Caco-2 (cell line): ENCODE data around the gene ELL2. TPM values are rescaled to one million over a fixed set of nuclear protein-coding genes. Genes with fewer than 3 reads are reported as not detected.

Source experiments
- BruUV-seq: library from RNA; stranded (reverse); fragments of 400-500 nt; replicated peaks from 2 replicates; lab custom pipeline; 2021; lab: Mats Ljungman, UMichigan
- CTCF ChIA-PET: fragments of 300-600 bp; sonication (Branson Sonifier 250); formaldehyde crosslinking; loops from one replicate; lab custom pipeline; 2022; ENCODE audit warnings: antibody characterized with exemption; lab: Charles Lee
- POLR2A ChIA-PET: fragments of 300-600 bp; sonication (Branson Sonifier 250); formaldehyde crosslinking; loops from one replicate; lab custom pipeline; 2022; ENCODE audit warnings: antibody characterized with exemption; lab: Charles Lee
- DNase-seq, 2 experiments: peaks; one replicate each; pipeline versions ENCODE4 v3.0.0 to v3.0.0-alpha.2; 2020 to 2022
- H3K27me3 ChIP-seq: replicated peaks from 2 replicates; pipeline ENCODE4 v1.6.0; 2011; ENCODE audit warnings: low read length; ENCODE audit not compliant: control insufficient read depth, insufficient read depth
- H3K36me3 ChIP-seq: 2 replicates; pipeline ENCODE4 v1.5.1; 2011; ENCODE audit warnings: low read length; ENCODE audit not compliant: control insufficient read depth, insufficient read depth
- H3K4me1 ChIP-seq: fragments of 250-450 bp; sonication (Bioruptor Pico); 2 replicates; pipeline ENCODE4 v1.5.1; 2020; ENCODE audit warnings: mild to moderate bottlenecking
- H3K4me3 ChIP-seq: 2 replicates; pipeline ENCODE4 v1.5.1; 2011; ENCODE audit warnings: low read depth, mild to moderate bottlenecking, control low read depth, low read length
- H3K9me3 ChIP-seq: fragments of 250-450 bp; sonication (Bioruptor Pico); 2 replicates; pipeline ENCODE4 v1.5.1; 2020; ENCODE audit warnings: mild to moderate bottlenecking, moderate library complexity
- H3K27ac Mint-ChIP-seq: one replicate; pipeline ENCODE4 v1.8.0; 2022; ENCODE audit warnings: mixed read lengths; ENCODE audit not compliant: unreplicated experiment
- H3K27me3 Mint-ChIP-seq: one replicate; pipeline ENCODE4 v1.8.0; 2022; ENCODE audit warnings: mixed read lengths; ENCODE audit not compliant: insufficient read depth, unreplicated experiment
- H3K36me3 Mint-ChIP-seq: one replicate; pipeline ENCODE4 v1.8.0; 2022; ENCODE audit warnings: mild to moderate bottlenecking, mixed read lengths; ENCODE audit not compliant: insufficient read depth, unreplicated experiment
- H3K4me1 Mint-ChIP-seq: one replicate; pipeline ENCODE4 v1.8.0; 2022; ENCODE audit warnings: low read depth, mixed read lengths; ENCODE audit not compliant: unreplicated experiment
- H3K4me3 Mint-ChIP-seq: one replicate; pipeline ENCODE4 v1.8.0; 2022; ENCODE audit warnings: mild to moderate bottlenecking, moderate library complexity, mixed read lengths; ENCODE audit not compliant: unreplicated experiment
- H3K9me3 Mint-ChIP-seq: one replicate; pipeline ENCODE4 v1.8.0; 2022; ENCODE audit warnings: mixed read lengths; ENCODE audit not compliant: unreplicated experiment
- CTCF ChIP-seq, 2 experiments: fragments of 200-600 bp in 1 of 2; IDR thresholded peaks; 1 replicate in 1 of 2; 2 replicates in 1 of 2; pipeline versions ENCODE4 v1.5.1 to v1.8.0; 2011 to 2022; ENCODE audit warnings: antibody characterized with exemption in 1 of 2, control low read depth in 1 of 2, inconsistent platforms in 1 of 2, low read depth in 1 of 2, low read length in 1 of 2, mild to moderate bottlenecking in 1 of 2, moderate library complexity in 1 of 2; ENCODE audit not compliant: insufficient read depth in 1 of 2, severe bottlenecking in 1 of 2, unreplicated experiment in 1 of 2
- intact Hi-C: fragments of 100-400 bp; cut with micrococcal nuclease; formaldehyde crosslinking; loops from one replicate; pipeline ENCODE4 v1.10.0; 2022; ENCODE audit not compliant: unreplicated experiment
- total RNA-seq: library from RNA; stranded (reverse); gene quantifications from 2 replicates; pipeline ENCODE4 v1.2.3, GENCODE V29; 2022

Gene ELL2
- total RNA-seq, 1 experiment from 2014 or later, result 81.0 TPM

- H3K27me3 Mint-ChIP-seq, result no peaks in the 10 kb centered on the region
- no peak overlapping the region for H3K4me3 Mint-ChIP-seq
- peaks cover 3% of the 10 kb centered on the region for H3K4me1 Mint-ChIP-seq
- no peaks in the 10 kb centered on the region for H3K9me3 ChIP-seq
- no peak overlapping the region for H3K27ac Mint-ChIP-seq
- no peak for TF ChIP-seq CTCF (IDR thresholded peaks at IDR 0.05; ENCODE audit: insufficient read depth in 1 of 2, low read depth in 1 of 2, low read length in 1 of 2, severe bottlenecking in 1 of 2, unreplicated experiment in 1 of 2)
- no peaks in the 10 kb centered on the region for H3K36me3 ChIP-seq
- H3K9me3 Mint-ChIP-seq, result no peaks in the 10 kb centered on the region
- H3K4me3 ChIP-seq, result no peak overlapping the region
- POLR2A ChIA-PET, result no interaction called here
- H3K27me3 ChIP-seq, result no peaks in the 10 kb centered on the region
- no TSS peak for BruUV-seq
- intact Hi-C loops, result no loop called here
- no peak for DNase-seq
- CTCF ChIA-PET, result no interaction called here
- peaks cover 48% of the 10 kb centered on the region for H3K4me1 ChIP-seq
- no peaks in the 10 kb centered on the region for H3K36me3 Mint-ChIP-seq
Observed at GRCh38 chr5:95983080-95983479, 21.4 kb upstream of the ELL2 start.

GRCh38 chr5:95976606-95977005, 15.0 kb upstream of the ELL2 start:
- H3K27ac Mint-ChIP-seq, result no peak overlapping the region
- CTCF ChIA-PET, result interaction anchor here (1.1 kb wide), 1 partner anchor 174 kb away, joined by 3 read pairs; no protein-coding TSS in a partner anchor
- H3K27me3 ChIP-seq, result no peaks in the 10 kb centered on the region
- H3K27me3 Mint-ChIP-seq, result no peaks in the 10 kb centered on the region
- POLR2A ChIA-PET, result no interaction called here
- H3K4me3 ChIP-seq, result no peak overlapping the region
- peaks cover 9% of the 10 kb centered on the region; the same call in 1 of the 2 replicates for H3K4me1 ChIP-seq
- H3K9me3 ChIP-seq, result no peaks in the 10 kb centered on the region
- peaks cover 14% of the 10 kb centered on the region for H3K4me1 Mint-ChIP-seq
- BruUV-seq, result no TSS peak
- no peak for TF ChIP-seq CTCF (IDR thresholded peaks at IDR 0.05; ENCODE audit: insufficient read depth in 1 of 2, low read depth in 1 of 2, low read length in 1 of 2, severe bottlenecking in 1 of 2, unreplicated experiment in 1 of 2)
- H3K9me3 Mint-ChIP-seq, result no peaks in the 10 kb centered on the region
- H3K36me3 Mint-ChIP-seq, result no peaks in the 10 kb centered on the region
- H3K36me3 ChIP-seq, result no peaks in the 10 kb centered on the region
- DNase-seq, result no peak
- H3K4me3 Mint-ChIP-seq, result no peak overlapping the region
- intact Hi-C loops, result no loop called here

- CTCF ChIA-PET, result interaction anchor here (1.0 to 1.1 kb wide), 2 partner anchors 10 to 175 kb away, joined by 3 read pairs; no protein-coding TSS in a partner anchor
- TF ChIP-seq CTCF (IDR thresholded peaks at IDR 0.05; ENCODE audit: insufficient read depth in 1 of 2, low read depth in 1 of 2, low read length in 1 of 2, severe bottlenecking in 1 of 2, unreplicated experiment in 1 of 2), result no peak
Observed at GRCh38 chr5:95975703-95976102, 14.1 kb upstream of the ELL2 start.

More at GRCh38 chr5:95975703-95976102, 14.1 kb upstream of the ELL2 start:
- H3K4me1 Mint-ChIP-seq, result peaks cover 14% of the 10 kb centered on the region
- H3K4me1 ChIP-seq, result peaks cover 10% of the 10 kb centered on the region; the same call in 1 of the 2 replicates
- no peak overlapping the region for H3K4me3 ChIP-seq
- H3K36me3 ChIP-seq, result no peaks in the 10 kb centered on the region
- no peak overlapping the region for H3K4me3 Mint-ChIP-seq
- H3K9me3 ChIP-seq, result no peaks in the 10 kb centered on the region
- H3K27me3 Mint-ChIP-seq, result no peaks in the 10 kb centered on the region
- BruUV-seq, result no TSS peak
- no peak overlapping the region for H3K27ac Mint-ChIP-seq
- POLR2A ChIA-PET, result interaction anchor here (0.9 kb wide), 1 partner anchor 10 kb away, joined by 3 read pairs; no protein-coding TSS in a partner anchor
- no peaks in the 10 kb centered on the region for H3K27me3 ChIP-seq
- H3K36me3 Mint-ChIP-seq, result no peaks in the 10 kb centered on the region
- H3K9me3 Mint-ChIP-seq, result no peaks in the 10 kb centered on the region
- no peak for DNase-seq
- intact Hi-C loops, result no loop called here
